ENCODE results near the gene CLIP2. TPM values are rescaled to one million over a fixed set of nuclear protein-coding genes. Genes with fewer than 3 reads are reported as not detected.
A peak's percentile ranks its signal among the peaks of the same experiment; 100 is the strongest.
"Not testable (repeated sequence)": the region's sequence is repeated elsewhere in the genome, so short reads cannot be mapped to it uniquely, and the experiment has no call there.

The CLIP2 gene
- total RNA-seq, 1 experiment from 2014 or later, result 39.4 TPM

GRCh38 chr7:74371381-74372341, 82.5 kb downstream of the CLIP2 start:
- DNase-seq (ENCODE audit: low read depth), result no peak

- no peak for DNase-seq (ENCODE audit: low read depth)
Observed at GRCh38 chr7:74372511-74373111, 83.4 kb downstream of the CLIP2 start.

- DNase-seq (ENCODE audit: low read depth), result no peak
Observed at GRCh38 chr7:74373536-74373935, 84.3 kb downstream of the CLIP2 start.

- no peak for DNase-seq (ENCODE audit: low read depth)
Observed at GRCh38 chr7:74375726-74376220, 86.6 kb downstream of the CLIP2 start.

GRCh38 chr7:74376256-74377036, 87.2 kb downstream of the CLIP2 start:
- no peak for DNase-seq (ENCODE audit: low read depth)

- DNase-seq (ENCODE audit: low read depth), result no peak
Observed at GRCh38 chr7:74379938-74380337, 90.7 kb downstream of the CLIP2 start.

- DNase-seq (ENCODE audit: low read depth), result no peak
Observed at GRCh38 chr7:74380720-74381119, 91.5 kb downstream of the CLIP2 start.

GRCh38 chr7:74384086-74384485, 94.9 kb downstream of the CLIP2 start:
- not testable (repeated sequence) for DNase-seq (ENCODE audit: low read depth)

- DNase-seq (ENCODE audit: low read depth), result not testable (repeated sequence)
Observed at GRCh38 chr7:74384854-74385253, 95.6 kb downstream of the CLIP2 start.

- no peak for DNase-seq (ENCODE audit: low read depth)
Observed at GRCh38 chr7:74387606-74388005, 98.4 kb downstream of the CLIP2 start.

GRCh38 chr7:74388880-74389415, 99.7 kb downstream of the CLIP2 start:
- DNase-seq (ENCODE audit: low read depth), result no peak

GRCh38 chr7:74393722-74394121, 104.5 kb downstream of the CLIP2 start:
- DNase-seq (ENCODE audit: low read depth), result peak; percentile 46

GRCh38 chr7:74394601-74395000, 105.4 kb downstream of the CLIP2 start:
- DNase-seq (ENCODE audit: low read depth), result peak; percentile 34

GRCh38 chr7:74395745-74396311, 106.6 kb downstream of the CLIP2 start:
- DNase-seq (ENCODE audit: low read depth), result no peak

GRCh38 chr7:74396993-74397392, 107.8 kb downstream of the CLIP2 start:
- DNase-seq (ENCODE audit: low read depth), result no peak

GRCh38 chr7:74398426-74398825, 109.2 kb downstream of the CLIP2 start:
- no peak for DNase-seq (ENCODE audit: low read depth)

GRCh38 chr7:74399006-74399405, 109.8 kb downstream of the CLIP2 start:
- DNase-seq (ENCODE audit: low read depth), result no peak

- DNase-seq (ENCODE audit: low read depth), result no peak
Observed at GRCh38 chr7:74400420-74401136, 111.4 kb downstream of the CLIP2 start.

GRCh38 chr7:74401137-74401859, 112.1 kb downstream of the CLIP2 start:
- peak; percentile 68 for DNase-seq (ENCODE audit: low read depth)

- DNase-seq (ENCODE audit: low read depth), result not testable (repeated sequence)
Observed at GRCh38 chr7:74402668-74403067, 113.5 kb downstream of the CLIP2 start.
